K562 (cell line): ENCODE results near the gene ARPC1A. TPM values are rescaled to one million over a fixed set of nuclear protein-coding genes. Genes with fewer than 3 reads are reported as not detected.

Source experiments
- CHD1 ChIP-seq: fragments of 200-600 bp; sonication (generic); IDR thresholded peaks from one replicate; pipeline ENCODE4 v1.6.1; 2012; ENCODE audit warnings: mild to moderate bottlenecking, moderate library complexity, low read length, inconsistent platforms
- ELF1 ChIP-seq: fragments of 200-800 bp; sonication (Bioruptor generic); IDR thresholded peaks from 2 replicates; pipeline ENCODE4 v1.6.1; 2016; ENCODE audit warnings: missing genetic modification characterization, missing compliant biosample characterization
- EP400 ChIP-seq: fragments of 450-650 bp; IDR thresholded peaks from 2 replicates; pipeline ENCODE4 v1.6.1; 2017; ENCODE audit warnings: antibody characterized with exemption, mild to moderate bottlenecking, moderate library complexity
- FOXJ3 ChIP-seq: sonication (generic); formaldehyde crosslinking; IDR thresholded peaks from 2 replicates; pipeline ENCODE4 v1.4.0; 2020; ENCODE audit warnings: mild to moderate bottlenecking, missing genetic modification reagents
- GATA2 ChIP-seq: sonication (generic); formaldehyde crosslinking; IDR thresholded peaks from 2 replicates; pipeline ENCODE4 v1.4.0; 2020; ENCODE audit warnings: mild to moderate bottlenecking, missing genetic modification reagents
- L3MBTL2 ChIP-seq: fragments of 450-650 bp; IDR thresholded peaks from 2 replicates; pipeline ENCODE4 v1.6.1; 2016; ENCODE audit warnings: mild to moderate bottlenecking, moderate library complexity
- YBX1 ChIP-seq: fragments of 450-650 bp; IDR thresholded peaks from 2 replicates; pipeline ENCODE4 v1.7.1; 2016; ENCODE audit warnings: mild to moderate bottlenecking
- ZNF232 ChIP-seq: sonication (generic); formaldehyde crosslinking; IDR thresholded peaks from 2 replicates; pipeline ENCODE4 v1.8.0; 2022; ENCODE audit warnings: mild to moderate bottlenecking, missing genetic modification reagents
- ZNF324 ChIP-seq: fragments of 250-450 bp; sonication (Bioruptor Pico); IDR thresholded peaks from 2 replicates; pipeline ENCODE4 v1.4.0; 2020; ENCODE audit warnings: mild to moderate bottlenecking
- polyA plus RNA-seq, 8 experiments: library from polyadenylated mRNA; depleted of rRNA in 4 of 8; stranded (reverse) in 5 of 8; unstranded in 3 of 8; fragments of >200 nt; fragmentation: Nextera tagmentation in 2 of 8; fragmentation: Illumina TruSeq in 1 of 8; extraction: Ambion mirVana in 2 of 8; extraction: Trizol in 1 of 8; gene quantifications; 2 replicates each; pipeline versions ENCODE4 v1.2.1 to v1.2.3, GENCODE V29; 2011 to 2014; ENCODE audit warnings: inconsistent platforms in 1 of 8, missing spikeins in 1 of 8
- total RNA-seq, 7 experiments: library from RNA; depleted of rRNA in 6 of 7; stranded (reverse); fragments of >200 nt in 6 of 7; fragmentation: Illumina TruSeq in 2 of 7; extraction: Trizol in 2 of 7; gene quantifications; 2 replicates each; pipeline versions ENCODE4 v1.2.1 to v1.2.3, GENCODE V29; 2011 to 2021; ENCODE audit warnings: low replicate concordance in 1 of 7
- TF ChIP-seq, protein P1 (sequence below): fragments of 250-450 bp; sonication (Bioruptor Pico); IDR thresholded peaks from 2 replicates; pipeline ENCODE4 v1.4.0; 2020; ENCODE audit warnings: mild to moderate bottlenecking, moderate library complexity
- TF ChIP-seq, protein P2 (sequence below): sonication (generic); formaldehyde crosslinking; IDR thresholded peaks from 2 replicates; pipeline ENCODE4 v1.8.0; 2022; ENCODE audit warnings: mild to moderate bottlenecking, missing genetic modification reagents, borderline replicate concordance
- TF ChIP-seq, protein P3 (sequence below): IDR thresholded peaks from 2 replicates; pipeline ENCODE4 v1.6.1; 2011; ENCODE audit warnings: borderline replicate concordance, low read depth, mild to moderate bottlenecking, moderate library complexity, low read length; ENCODE audit not compliant: insufficient read depth, poor library complexity, severe bottlenecking

ARPC1A gene
- total and polyA plus RNA-seq, 9 of the 15 experiments (the other 6 are each of a cell fraction or from before 2014, with no cell fraction given), result 39.5 to 151 (median 86.1) TPM

DNA sequence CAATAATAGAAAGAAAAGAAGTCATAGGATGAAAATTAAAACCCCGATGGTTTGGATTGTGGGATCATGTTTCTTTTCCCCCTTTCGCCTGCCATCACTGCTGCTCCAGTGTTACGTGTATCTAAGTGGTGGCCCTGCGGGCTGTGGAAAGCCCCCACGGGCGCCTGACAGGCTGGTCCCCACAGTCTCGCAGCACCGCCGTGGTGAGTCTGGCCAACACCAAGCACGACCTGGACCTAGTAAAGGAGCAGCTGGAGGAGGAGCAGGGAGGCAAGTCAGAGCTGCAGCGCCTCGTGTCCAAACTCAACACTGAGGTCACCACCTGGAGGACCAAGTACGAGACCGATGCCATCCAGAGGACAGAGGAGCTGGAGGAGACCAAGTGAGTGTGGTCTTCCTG lies 33.6 kb upstream of the ARPC1A start (continued):
- TF ChIP-seq, protein P1, sequence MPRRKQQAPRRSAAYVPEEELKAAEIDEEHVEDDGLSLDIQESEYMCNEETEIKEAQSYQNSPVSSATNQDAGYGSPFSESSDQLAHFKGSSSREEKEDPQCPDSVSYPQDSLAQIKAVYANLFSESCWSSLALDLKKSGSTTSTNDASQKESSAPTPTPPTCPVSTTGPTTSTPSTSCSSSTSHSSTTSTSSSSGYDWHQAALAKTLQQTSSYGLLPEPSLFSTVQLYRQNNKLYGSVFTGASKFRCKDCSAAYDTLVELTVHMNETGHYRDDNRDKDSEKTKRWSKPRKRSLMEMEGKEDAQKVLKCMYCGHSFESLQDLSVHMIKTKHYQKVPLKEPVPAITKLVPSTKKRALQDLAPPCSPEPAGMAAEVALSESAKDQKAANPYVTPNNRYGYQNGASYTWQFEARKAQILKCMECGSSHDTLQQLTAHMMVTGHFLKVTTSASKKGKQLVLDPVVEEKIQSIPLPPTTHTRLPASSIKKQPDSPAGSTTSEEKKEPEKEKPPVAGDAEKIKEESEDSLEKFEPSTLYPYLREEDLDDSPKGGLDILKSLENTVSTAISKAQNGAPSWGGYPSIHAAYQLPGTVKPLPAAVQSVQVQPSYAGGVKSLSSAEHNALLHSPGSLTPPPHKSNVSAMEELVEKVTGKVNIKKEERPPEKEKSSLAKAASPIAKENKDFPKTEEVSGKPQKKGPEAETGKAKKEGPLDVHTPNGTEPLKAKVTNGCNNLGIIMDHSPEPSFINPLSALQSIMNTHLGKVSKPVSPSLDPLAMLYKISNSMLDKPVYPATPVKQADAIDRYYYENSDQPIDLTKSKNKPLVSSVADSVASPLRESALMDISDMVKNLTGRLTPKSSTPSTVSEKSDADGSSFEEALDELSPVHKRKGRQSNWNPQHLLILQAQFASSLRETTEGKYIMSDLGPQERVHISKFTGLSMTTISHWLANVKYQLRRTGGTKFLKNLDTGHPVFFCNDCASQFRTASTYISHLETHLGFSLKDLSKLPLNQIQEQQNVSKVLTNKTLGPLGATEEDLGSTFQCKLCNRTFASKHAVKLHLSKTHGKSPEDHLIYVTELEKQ, result no peak
- TF ChIP-seq L3MBTL2 (no peak), GATA2 (CRISPR knock-in tag) (no peak), CHD1 (no peak), ELF1 (no peak), ZNF324 (CRISPR knock-in tag) (no peak), FOXJ3 (CRISPR knock-in tag) (no peak), EP400 (no peak), ZNF232 (no peak), YBX1 (no peak)
- TF ChIP-seq, protein P2, sequence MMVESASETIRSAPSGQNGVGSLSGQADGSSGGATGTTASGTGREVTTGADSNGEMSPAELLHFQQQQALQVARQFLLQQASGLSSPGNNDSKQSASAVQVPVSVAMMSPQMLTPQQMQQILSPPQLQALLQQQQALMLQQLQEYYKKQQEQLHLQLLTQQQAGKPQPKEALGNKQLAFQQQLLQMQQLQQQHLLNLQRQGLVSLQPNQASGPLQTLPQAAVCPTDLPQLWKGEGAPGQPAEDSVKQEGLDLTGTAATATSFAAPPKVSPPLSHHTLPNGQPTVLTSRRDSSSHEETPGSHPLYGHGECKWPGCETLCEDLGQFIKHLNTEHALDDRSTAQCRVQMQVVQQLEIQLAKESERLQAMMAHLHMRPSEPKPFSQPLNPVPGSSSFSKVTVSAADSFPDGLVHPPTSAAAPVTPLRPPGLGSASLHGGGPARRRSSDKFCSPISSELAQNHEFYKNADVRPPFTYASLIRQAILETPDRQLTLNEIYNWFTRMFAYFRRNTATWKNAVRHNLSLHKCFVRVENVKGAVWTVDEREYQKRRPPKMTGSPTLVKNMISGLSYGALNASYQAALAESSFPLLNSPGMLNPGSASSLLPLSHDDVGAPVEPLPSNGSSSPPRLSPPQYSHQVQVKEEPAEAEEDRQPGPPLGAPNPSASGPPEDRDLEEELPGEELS (CRISPR knock-in tag), result no peak
- TF ChIP-seq, protein P3, sequence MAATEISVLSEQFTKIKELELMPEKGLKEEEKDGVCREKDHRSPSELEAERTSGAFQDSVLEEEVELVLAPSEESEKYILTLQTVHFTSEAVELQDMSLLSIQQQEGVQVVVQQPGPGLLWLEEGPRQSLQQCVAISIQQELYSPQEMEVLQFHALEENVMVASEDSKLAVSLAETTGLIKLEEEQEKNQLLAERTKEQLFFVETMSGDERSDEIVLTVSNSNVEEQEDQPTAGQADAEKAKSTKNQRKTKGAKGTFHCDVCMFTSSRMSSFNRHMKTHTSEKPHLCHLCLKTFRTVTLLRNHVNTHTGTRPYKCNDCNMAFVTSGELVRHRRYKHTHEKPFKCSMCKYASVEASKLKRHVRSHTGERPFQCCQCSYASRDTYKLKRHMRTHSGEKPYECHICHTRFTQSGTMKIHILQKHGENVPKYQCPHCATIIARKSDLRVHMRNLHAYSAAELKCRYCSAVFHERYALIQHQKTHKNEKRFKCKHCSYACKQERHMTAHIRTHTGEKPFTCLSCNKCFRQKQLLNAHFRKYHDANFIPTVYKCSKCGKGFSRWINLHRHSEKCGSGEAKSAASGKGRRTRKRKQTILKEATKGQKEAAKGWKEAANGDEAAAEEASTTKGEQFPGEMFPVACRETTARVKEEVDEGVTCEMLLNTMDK, result no peak
